ENCODE data around the gene MMP24.

The MMP24 gene

DNA sequence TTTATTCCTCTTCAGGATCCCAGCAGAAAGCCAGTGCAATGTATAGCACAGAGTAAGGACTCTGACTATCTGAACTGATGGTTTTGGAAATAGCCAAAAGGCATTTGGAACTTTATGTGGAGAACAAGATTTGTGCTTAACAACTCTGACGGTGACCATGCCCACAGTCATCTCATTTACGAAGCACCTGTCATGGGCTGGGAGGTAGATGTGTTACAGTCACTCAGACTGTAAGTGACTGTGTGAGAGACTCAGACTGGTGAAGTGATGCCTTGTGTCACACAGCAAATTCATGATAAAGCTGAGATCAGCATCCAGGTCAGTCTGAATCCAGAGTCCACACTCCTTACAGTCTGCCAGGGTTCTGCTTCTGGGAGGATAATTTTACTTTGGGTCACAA is 89.6 kb downstream of the MMP24 start:
- no peak for DNase-seq

DNA sequence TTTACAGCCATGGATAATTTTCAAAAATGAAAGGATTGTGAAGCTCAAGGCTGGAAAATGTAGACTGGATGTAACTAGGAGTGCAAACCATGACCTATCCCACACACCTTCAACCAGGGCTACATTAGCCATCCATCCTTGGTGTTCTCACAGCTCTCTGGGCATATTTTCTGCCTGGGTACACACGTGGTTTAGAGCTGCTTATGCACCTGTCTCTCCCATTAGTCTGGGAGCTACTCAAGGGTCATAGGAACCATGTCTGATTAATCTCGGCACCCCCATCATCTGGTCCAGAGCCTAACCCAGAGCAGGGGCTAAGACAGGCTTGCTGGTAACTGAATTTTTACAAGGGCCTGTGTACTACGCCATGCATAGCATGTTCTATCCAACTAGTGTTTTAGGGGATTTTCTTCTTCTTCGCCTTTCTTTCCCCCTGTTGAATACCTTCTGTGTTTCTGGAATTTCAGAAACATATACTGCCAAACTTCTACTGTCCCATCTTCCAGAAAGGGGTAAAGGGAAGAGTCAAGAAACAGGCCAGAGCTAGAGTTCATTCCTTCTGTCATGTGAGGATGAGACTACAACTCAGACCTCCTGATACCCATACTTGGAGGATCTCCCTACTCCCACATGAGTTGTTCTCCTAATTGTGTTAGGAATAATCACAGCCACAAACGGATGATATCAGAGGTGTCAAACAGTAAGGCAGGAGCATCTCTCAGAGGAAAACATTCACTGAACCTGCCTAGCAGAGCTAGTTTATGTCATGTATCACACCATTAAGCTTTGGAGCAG is 91.1 kb downstream of the MMP24 start:
- DNase-seq: no peak

DNA sequence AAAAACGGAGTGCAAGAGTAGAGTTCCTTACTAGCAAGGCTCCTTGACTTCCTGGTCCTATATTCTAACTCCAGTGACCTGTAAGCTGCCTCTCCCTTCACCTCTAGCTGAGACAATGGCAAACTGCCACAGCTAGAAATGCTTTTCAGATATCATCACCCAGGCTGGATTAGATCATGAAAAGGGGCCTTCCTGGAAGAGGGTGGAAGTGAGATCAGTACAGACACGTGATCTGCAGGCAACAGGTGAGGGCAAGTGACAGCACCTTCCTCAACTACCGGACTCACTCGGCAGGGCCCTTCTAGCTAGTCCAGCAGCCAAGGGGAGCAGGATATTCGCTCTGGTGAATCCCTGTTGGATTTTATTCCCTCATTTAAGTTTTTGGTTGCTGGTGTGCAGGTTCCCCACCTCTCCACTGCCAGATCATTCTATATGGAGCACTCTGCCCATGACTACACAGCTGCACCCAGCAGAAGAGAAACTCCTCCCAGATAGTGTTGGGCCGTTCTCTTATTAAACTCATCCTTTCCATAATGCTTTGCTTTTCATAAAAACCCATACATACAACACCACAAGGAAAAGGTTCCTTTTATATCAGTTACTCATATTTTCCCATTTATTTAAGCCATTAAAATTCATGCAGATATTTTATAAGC is 92.1 kb downstream of the MMP24 start:
- no peak for DNase-seq

DNA sequence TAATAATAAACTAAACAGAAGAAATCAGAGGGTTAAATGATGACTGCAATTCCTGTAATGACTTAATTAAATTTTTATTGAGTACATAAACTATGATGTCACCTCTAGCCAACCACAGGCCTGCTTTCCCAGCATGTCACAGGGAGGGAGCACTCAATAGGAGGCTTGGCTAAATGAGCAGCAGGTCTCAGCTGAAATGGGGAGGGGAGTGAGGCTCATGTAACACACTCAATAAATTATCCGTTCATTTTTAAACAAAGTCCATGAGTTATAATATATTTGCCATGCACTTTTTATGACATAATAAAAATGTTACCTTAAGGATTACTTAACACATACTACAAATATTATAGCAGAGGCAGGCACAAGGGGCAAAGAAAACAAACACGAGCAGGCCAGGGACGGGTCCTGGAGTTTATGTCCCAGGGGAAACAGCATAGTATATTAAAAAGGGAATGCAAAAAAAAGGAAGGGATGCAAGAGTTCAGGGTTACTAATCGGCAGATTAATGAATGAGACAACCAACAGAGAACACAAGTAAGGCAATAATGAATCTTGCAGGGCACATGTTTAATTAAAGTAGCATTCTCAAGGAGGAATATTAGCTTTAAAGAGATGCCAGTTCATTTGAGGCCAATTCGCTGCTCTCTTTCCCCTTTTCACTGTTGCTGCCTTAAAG is 92.8 kb downstream of the MMP24 start:
- no peak for DNase-seq

DNA sequence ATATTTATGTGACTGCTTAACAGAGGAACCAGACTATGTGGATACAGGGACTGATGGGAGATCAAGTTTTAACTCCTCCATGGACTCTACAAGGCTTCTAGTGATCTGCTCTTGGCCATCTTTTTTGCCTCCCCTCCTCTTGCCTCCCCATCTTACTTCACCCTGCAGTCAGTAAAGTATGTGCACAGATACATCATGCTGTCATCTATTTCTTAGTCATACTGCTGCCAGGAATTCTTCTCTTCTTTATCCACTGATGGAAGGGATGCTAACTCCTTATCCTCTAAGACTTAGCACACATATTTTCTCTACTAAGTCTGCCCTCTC is 93.3 kb downstream of the MMP24 start:
- no peak for DNase-seq

DNA sequence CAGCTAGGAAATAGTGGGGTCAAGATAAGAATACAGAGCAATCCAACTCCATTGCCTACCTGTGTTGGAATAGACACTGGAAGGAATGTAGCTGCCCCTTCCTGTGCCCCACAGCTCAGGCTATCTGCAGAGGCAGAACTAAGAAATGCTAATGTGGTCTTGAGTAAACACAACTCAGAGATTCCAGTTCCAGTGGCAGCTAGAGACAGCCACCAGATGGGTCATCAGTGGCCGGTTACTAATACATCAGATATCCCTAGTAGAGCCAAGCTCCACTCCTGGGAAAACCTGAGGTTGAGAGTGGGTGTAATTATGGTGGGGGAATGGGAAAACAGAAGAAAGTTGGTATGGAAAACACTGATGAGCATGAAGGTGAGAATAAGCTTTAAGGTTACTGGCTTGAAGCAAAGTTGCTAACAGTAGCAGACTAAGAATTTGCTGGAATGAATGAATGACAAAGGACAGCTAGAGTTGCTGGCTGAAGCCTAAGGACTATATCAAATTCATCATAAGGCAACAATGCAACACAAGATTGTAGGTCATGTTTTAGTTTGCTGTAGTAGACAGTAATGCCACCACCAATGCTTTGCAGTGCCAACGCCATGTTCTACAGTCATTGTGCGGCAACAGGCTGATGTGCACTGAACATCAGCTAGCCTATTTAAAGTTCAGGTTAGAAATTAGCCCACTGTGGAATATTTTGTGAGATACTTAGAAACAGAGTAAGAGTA is 94.1 kb downstream of the MMP24 start:
- no peak for DNase-seq

DNA sequence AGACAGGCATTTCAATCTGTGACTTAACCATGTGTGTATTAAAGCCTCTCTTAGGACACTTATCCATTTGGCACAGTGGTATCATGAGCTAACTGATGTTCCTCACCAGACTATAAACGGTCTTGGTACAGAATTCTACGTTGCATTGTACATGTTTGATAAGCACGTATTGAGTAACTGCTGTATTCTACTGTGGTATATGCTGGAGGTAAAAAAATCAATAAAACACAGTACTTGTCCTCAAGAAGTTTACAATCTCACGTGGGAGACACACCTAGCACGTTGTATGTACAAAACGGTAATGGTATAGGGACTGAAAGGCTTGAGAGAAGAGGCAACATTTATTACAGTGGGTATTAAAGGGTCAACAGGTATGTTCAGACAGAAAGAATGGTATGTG is 98.9 kb downstream of the MMP24 start:
- DNase-seq: no peak

DNA sequence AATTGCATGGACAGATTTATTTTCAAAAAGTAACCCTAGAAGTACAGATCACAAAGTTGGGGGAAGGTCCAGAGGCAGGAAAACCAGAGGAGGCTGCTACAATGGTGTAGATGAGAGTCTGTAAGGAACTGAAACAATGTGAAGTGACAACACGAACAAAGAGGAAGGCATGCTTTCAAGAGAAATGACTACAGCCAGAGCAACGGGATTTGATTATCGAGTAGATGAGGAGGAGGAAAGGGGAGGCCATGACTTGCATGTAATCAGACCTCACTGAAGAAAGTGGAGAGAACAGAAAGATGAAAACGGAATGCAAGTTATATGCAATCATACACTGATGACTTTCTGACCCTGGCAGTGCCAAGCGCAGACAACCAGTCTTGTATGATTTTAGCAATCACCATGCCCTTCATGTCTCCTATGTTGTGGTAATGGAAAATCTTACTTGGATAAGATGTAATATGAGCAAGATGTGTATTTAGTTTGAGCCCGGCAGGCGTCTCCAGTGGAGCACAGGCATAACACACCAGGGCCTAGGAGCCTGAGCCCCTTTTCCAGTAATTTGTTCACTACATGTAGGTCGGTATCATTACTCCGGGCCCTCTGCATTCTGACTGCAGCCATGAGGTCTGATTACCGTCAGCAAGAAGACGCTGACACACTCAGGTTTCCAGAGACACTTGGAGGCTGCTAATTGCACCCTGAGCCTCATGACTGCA is 99.7 kb downstream of the MMP24 start:
- DNase-seq: no peak

Measured in activated naive CD4-positive, alpha-beta T cell (primary cell).